ENCODE data around the gene SERGEF.

- TF ChIP-seq, protein P1, sequence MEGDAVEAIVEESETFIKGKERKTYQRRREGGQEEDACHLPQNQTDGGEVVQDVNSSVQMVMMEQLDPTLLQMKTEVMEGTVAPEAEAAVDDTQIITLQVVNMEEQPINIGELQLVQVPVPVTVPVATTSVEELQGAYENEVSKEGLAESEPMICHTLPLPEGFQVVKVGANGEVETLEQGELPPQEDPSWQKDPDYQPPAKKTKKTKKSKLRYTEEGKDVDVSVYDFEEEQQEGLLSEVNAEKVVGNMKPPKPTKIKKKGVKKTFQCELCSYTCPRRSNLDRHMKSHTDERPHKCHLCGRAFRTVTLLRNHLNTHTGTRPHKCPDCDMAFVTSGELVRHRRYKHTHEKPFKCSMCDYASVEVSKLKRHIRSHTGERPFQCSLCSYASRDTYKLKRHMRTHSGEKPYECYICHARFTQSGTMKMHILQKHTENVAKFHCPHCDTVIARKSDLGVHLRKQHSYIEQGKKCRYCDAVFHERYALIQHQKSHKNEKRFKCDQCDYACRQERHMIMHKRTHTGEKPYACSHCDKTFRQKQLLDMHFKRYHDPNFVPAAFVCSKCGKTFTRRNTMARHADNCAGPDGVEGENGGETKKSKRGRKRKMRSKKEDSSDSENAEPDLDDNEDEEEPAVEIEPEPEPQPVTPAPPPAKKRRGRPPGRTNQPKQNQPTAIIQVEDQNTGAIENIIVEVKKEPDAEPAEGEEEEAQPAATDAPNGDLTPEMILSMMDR (IDR thresholded peaks at IDR 0.05), result no peak
- no peak for TF ChIP-seq POLR2A (IDR thresholded peaks at IDR 0.05)
Observed at GRCh38 chr11:18054511-18055103, 41.8 kb upstream of the SERGEF start.
